GM21825 (cell line): ENCODE measurements around the gene ANKFY1.
"Not testable (repeated sequence)": the region's sequence is repeated elsewhere in the genome, so short reads cannot be mapped to it uniquely, and the experiment has no call there.

Source experiments
- ATAC-seq: cut with Tn5 transposase; IDR thresholded peaks from one replicate; pipeline ENCODE4 v1.9.1; 2021; ENCODE audit warnings: mild to moderate bottlenecking, moderate library complexity; ENCODE audit not compliant: unreplicated experiment

ANKFY1 gene

DNA sequence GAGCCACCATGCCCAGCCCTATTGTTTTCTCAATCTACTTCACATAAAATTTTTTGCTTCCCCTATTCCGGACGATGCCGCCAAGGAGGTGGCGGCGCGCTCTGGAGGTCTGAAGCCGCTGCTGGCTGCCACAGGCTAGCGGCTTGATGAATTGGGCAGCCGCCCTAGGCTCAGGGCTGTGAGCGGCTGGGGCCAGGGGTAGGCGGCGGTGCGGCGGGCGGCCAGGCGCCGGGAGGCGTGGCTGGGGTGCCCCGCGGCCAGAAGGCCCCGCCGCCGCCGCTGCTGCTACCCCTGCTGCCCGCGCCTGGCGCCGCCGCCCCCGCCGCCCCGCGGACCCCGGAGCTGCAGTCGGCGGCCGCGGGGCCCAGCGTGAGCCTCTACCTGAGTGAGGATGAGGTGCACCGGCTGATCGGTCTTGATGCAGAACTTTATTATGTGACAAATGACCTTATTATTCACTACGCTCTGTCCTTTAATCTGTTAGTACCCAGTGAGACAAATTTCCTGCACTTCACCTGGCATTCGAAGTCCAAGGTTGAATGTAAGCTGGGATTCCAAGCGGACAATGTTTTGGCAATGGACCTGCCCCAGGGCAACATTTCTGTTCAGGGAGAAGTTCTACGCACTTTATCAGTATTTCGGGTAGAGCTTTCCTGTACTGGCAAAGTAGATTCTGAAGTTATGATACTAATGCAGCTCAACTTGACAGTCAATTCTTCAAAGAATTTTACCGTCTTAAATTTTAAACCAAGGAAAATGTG, 41.7 kb downstream of the ANKFY1 start:
- ATAC-seq = no peak

DNA sequence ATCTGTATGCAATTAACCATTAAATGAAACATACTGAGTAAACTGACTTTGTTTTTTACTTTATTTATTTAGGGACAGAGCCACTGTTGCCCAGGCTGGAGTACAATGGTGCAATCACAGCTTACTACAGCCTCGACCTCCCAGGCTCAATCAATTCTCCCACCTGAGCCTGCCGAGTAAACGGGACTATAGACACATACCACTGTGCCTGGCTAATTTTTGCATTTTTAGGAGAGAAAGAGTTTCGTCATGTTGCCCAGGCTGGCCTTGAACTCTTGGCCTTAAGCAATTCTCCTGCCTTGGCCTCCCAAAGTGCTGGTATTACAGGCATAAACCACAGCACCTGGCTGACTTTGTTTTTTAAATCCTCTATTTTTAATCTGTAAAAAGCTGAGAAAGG, 42.6 kb downstream of the ANKFY1 start:
- no peak for ATAC-seq

DNA sequence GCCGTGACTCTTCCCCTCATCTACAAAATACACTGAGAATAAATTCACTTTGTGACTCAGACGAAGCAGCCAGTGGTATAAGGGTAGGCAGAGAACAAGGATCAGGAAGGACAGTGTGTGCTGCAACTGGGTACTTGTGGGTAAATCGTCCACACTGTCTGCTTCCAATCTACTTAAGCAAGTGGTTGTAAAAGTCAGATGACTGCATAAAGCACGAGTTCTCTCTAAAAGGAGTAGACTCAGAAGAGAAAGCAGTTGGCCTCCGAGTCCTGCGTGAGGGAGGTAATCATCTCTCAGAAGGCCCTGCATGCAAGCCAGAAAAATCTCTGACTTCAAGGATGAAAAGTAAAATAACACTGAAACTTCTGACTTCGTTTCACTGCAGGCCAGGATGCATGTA, 43.1 kb downstream of the ANKFY1 start:
- ATAC-seq = no peak

DNA sequence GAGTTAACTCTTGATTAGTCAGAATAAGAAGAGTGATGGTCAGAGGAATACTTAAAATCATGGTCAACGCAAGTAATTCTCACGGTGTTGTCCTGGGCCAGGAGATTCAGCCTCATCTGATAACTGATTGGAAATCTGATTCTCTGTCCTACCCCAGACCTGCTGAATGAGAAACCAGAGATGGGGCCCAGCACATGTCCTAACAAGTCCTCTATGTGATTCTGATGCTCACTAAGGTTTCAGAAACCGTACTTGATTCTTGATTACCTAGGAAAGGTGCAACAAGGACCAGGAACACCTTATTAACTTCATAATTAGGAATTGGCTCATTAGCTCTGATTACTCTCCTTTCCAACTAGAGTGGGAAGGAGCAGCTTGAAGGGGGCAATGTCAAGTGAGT, 44.5 kb downstream of the ANKFY1 start:
- no peak for ATAC-seq

DNA sequence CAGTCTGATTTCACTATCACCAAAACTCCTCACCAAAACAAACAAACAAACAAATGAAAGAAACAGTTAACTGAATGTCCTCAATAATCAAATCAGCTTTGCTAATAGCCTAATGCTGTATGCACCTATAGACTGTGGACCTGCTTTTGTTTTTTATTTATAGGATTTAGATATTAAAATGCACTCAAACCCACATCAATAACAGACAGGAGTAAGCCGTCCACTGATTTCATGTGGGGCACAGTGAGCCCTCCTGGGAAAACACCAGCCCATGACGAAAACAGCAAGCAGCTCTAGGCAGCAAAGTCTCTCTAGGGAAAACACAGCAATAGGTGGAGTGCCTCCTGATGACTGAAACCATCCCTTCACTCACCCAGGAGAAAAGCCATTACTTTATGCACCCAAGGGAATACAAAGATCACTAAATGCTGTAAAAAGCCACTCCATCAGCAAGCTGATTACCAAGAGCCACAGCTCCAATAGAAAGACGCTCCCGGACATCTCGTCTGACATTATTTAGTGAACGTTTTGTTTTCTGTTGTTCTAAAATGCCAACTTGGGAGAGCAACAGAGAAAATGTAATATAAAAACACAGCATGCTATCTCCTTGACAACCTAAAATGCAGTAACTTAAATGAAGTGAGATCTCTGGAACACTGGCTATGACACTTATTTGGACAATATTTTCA, 47.8 kb downstream of the ANKFY1 start:
- no peak for ATAC-seq

DNA sequence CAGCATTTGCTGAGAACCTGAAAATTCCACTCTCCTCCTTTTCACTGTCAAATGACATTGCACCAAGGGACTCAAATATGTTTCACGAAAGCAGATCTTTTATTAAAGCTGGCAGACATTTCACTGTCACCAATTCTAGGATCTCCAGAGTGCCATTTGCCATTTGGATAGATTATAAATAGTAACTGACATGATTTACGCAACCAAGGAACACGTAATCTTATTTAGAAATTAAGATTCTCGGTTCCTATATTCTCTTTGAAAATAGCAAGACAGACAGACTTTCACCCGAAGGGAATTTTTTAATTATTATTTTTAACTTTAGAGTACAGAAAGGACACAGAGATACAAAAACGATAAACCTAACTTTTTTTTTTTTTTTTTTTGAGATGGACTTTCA, 49.6 kb downstream of the ANKFY1 start:
- ATAC-seq = no peak

DNA sequence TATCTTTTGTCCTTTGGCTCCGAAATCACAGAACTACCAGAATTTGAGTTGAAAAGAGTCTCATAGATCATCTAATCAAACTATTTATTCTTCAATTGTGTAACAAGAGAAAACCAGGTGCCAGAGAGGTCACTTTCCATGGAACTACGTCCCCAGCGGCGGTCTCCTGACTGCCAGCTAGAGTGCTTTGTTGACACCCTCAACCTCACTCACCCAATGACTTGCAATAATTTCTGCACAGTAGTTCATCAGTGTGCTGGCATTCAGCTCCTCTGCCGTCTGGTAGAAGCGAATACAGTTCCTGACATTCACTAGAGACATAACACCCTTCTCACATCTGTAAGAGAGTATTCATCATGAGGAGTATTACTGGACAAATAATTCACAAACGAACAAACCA, 54.2 kb downstream of the ANKFY1 start:
- no peak for ATAC-seq

DNA sequence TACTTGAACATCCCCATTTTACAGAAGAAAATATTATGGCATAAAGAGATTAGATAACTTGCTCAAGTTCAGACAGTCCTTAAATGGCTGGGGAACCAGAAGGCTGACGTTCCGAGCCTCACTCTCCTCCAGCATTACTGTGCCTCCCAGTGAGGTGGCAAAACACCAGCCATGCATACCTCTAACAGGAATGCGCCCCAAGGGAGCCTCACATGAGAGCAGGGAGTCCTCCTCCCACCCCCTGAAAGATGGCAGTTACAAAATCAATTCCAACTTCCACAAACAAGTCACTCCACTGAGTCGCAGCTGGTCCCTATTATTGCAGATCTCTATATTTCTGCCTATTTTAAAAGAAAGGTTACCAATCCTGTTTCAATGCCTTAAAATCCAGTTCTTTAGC, 55.5 kb downstream of the ANKFY1 start:
- no peak for ATAC-seq

DNA sequence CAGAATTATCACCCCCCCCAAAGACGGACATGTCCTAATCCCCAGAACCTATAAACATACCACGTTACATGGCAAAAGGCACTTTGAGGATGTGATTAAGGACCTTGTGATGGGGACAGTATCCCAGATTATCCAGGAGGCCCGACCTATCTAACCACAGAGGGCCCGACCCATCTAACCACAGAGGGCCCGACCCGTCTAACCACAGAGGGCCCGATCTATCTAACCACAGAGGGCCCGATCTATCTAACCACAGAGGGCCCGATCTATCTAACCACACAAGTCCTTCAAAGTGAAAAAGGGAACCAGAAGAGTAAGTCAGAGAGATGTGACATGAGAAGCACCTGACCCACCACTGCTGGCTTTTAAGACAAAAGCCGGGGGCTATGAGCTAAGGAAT, 56.8 kb downstream of the ANKFY1 start:
- ATAC-seq = no peak

DNA sequence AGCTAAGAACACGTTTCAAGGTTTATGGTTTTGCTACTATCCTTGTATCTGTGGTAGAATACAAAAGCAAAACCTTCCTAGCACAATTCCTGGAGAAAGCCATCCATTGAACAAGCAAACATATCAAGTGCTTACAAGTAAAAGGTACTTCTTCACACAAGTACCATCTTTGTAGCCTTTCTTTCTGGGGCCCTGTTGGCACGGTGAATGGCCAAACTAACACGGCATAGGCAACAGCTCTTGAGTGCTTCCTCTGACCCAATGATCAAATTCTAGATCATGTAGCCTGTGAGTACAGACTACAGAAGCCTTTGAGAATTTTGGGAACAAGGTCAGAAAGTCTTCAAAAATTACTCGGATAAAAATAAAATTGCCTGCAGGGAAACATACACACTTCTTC, 57.9 kb downstream of the ANKFY1 start:
- ATAC-seq = no peak

DNA sequence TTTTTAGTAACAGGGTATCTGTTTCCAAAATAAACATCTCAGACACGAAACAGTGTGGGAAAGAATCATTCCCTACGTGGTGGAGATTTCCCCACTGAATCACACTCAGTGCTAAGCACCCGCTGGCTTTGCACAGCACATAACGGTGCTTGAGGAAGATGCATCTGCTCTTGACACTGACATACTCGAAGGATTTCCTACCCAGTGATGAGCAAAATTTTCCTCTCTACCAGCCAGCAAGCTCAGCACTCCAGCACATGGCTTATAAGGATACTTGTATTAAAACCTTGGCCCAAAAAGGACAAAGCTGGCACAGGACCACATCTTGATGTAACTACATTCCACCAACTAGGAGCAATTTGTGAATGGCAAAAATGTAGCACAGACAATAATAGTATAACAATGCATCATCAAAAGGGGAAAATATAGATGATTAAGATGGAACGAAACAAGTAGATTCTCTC, 59.0 kb downstream of the ANKFY1 start:
- ATAC-seq = no peak

DNA sequence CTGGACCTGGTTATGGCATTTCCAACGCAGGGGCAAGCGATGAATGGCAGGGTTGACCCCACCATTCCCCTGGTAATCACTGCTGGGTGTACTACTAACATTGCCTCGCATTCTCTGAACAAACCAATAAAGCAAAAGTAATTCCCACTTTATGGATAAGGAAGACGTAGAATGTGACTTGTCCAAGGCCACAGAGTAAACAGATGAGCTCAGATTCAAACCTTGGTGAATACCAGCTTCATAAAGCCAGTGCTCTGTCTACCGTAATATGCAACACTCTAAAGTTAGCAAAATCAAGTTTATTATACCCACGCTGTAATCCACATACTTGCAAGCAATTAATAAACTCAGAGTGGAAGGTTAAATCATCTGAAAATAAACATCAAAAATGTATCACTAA, 59.6 kb downstream of the ANKFY1 start:
- ATAC-seq = no peak

DNA sequence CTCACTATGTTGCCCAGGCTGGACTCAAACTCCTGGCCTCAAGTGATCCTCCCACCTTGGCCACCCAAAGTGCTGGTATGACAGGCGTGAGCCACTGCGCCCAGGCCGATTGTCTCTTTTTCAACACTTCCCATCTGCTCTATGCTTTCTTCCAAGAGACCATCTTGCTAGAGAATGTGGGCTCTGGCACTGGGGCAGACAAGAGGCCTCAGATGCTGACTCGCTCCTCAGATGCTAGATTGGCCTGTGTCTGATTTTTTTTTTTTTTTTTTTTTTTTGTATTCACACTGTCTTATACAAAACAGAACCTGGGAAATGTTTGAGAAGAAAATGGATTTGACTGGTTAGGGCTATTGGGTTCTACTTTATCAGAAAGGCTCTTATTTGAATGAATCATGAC, 62.6 kb downstream of the ANKFY1 start:
- ATAC-seq = no peak

DNA sequence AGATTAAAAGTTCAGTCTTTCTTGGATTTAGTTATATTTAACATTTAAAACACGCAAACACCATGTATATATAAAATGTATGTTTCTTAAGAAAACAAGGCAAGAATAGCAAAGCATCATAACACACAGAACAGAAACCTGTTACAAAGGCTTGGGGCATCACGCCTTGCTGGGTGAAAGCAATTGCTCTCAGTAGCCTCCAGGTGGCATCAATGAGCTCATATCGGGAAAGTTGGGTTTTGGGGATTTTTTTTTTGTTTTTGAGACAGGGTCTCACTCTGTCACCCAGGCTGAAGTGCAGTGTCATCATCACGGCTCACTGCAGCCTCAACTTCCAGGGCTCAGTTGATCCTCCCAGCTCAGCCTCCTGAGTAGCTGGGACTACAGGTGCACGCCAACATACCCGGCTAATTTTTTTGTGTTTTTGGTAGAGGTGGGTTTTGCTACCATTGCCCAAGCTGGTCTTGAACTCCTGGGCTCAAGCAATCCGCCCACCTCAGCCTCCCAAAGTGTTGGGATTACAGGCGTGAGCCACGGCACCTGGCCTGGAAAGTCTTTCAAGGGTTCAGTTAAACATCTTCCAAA, 63.9 kb downstream of the ANKFY1 start:
- ATAC-seq = no peak

DNA sequence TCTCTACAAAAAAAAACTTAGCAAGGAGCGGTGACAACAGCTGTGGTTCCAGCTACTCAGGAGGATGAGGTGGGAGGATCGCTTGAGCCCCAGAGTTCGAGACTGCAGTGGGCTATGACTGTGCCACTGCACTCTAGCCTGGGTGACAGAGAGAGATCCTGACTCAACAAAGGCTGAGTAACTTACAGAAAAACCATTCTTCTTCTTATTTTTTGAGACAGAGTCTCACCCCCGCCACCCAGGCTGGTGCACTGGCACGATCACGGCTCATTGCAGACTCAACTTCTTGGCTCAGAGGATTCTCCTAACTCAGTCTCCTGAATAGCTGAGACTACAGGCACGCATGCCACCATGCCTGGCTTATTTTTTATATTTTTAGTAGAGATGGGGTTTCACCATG, 64.8 kb downstream of the ANKFY1 start:
- no peak for ATAC-seq

DNA sequence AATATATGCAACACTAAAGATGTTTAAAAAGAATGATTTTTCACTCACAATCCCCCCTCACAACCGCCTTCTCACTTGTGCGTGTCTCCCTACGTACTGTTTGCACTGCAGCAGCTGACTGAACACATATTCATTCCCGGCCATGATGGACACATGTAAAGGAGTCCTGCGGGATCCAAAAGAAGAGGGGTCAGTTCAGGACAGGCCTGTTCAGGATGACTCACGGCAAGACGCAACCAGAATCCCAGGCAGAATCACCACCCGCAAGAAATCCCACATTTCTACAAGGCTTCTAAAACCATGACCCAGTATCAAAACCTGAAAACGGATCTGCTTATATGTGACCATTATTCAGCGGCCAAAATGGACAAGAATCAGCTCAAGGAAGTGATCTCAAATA, 68.5 kb downstream of the ANKFY1 start:
- ATAC-seq = no peak

DNA sequence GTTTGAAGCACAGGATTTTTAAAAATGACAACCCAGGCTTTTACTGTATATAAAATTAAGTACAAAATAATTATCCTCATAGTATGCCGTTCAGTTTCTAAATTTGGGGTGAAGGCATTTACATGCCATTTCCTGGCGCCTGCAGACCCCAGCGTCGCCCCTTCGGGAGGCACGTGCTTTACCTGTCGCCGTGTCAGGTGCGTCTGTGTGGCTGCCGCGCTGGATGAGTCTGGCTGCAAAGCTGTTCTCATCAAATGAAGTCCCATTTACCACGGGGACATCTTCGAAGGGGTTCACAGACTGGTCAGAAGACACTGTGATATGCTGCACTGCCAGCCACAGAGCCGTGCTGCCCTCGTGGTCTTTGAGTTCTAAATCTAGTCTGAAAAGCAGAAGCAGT, 69.0 kb downstream of the ANKFY1 start:
- ATAC-seq = no peak

DNA sequence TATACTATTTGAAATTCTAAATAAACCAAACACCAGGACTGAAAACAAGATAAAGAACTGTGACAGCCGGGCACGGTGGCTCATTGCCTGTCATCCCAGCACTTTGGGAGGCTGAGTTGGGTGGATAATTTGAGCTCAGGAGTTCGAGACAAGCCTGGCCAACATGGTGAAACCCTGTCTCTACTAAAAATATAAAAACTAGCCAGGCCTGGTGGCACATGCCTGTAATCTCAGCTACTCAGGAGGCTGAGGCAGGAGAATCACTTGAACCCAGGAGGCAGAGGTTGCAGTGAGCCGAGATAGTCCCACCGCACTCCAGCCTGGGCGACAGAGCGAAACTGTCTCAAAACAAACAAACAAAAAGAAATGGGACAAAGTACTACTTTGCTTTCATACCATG, 73.0 kb downstream of the ANKFY1 start:
- ATAC-seq = not testable (repeated sequence)

DNA sequence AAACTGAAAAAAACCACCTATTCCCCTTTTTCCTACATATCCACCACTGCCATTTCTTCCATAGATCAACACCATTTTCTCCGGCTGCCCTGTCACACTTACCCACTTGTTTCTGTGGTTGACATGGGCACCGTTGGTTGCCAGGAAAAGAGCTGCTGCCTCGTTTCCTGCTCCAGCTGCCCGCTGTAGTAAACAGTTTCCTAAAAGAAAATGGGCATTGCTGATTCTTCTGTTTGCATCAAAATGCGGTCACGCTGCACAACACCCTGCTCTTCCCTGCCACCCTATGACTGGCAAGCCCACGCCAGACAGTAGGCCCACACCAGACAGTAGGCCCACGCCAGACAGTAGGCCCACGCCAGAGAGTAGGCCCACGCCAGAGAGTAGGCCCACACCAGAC, 74.5 kb downstream of the ANKFY1 start:
- no peak for ATAC-seq

DNA sequence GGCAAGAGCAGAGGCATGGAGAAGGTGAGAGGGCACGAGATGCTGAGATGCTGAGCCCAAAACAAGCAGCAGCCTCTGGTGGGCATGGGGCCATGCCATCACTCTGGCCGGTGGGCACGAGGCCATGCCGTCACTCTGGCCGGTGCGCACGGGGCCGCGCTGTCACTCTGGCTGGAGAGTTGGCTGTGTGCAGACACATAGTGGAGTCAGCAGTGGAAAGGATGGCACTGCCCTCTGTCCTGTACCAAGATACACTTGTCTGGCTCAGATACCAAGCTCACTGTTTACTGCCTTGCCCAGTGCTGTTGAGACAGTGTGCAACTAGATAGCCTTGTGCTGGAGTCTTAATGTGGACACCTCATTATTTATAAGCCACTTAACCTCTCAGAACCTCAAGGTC, 75.7 kb downstream of the ANKFY1 start:
- no peak for ATAC-seq

DNA sequence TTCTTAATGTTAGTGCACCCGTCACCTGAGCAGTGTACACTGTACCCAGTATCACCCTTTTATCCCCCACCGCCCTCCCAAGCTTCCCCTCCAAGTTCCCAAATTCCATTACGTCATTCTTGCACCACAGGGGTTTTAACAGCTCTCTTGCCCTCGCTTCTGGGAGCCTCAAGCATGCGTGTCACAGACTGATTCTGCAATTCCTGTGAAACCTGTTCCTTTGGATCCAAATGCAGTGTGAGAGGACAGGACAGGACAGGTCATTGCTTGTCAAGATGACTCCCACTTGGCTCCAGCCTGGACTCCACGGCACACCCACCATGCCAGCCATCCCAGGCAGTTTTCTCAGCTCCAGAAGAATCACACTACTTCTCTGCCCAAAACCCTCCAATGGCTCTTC, 76.7 kb downstream of the ANKFY1 start:
- ATAC-seq = no peak

DNA sequence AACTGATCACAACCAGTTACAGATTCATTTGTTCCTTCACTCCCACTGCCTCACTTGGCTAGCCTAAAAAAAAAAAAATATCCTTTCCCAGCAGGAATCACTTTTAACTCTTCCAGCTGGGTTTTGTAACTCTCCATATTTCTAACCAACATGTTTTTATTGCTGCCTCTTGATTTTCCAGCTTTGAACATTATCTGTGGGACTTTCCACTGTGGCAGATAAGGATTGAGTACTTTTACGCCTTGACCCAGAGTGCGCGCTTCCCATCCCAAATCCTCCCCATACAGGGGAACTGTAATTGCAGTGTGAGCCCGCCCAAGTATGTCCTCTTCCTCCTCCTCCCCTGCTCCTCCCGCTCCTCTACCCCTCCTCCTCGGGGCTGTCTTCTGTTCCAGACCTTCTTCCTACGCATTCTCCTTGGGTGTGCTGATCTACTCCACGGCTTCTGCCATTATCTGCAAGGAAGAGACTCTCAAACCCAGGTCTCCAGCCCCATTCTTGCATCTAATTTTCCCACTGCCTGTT, 77.4 kb downstream of the ANKFY1 start:
- ATAC-seq = no peak
